Endothelial cell of umbilical vein (primary cell): ENCODE results near the gene OPA1.

ENCODE experiments used
- EZH2 ChIP-seq: IDR thresholded peaks from 2 replicates; pipeline ENCODE4 v1.6.1; 2012; ENCODE audit warnings: borderline replicate concordance, low read depth, mild to moderate bottlenecking, moderate library complexity, low read length, inconsistent platforms; ENCODE audit not compliant: severe bottlenecking
- FOS ChIP-seq: IDR thresholded peaks from 2 replicates; pipeline ENCODE4 v1.6.1; 2011; ENCODE audit warnings: mild to moderate bottlenecking, low read length, moderate library complexity, borderline replicate concordance; ENCODE audit not compliant: insufficient read depth
- GATA2 ChIP-seq: IDR thresholded peaks from 2 replicates; pipeline ENCODE4 v1.7.0; 2011; ENCODE audit warnings: low read depth, mild to moderate bottlenecking, moderate library complexity, mixed read lengths, low read length; ENCODE audit not compliant: insufficient read length, insufficient read depth
- JUN ChIP-seq: IDR thresholded peaks from 2 replicates; pipeline ENCODE4 v1.6.1; 2011; ENCODE audit warnings: borderline replicate concordance, low read depth; ENCODE audit not compliant: insufficient read length, insufficient read depth
- MYC ChIP-seq: IDR thresholded peaks from one replicate; pipeline ENCODE4 v1.6.1; 2011; ENCODE audit warnings: mild to moderate bottlenecking, low read depth, low read length
- POLR2A ChIP-seq: IDR thresholded peaks from 2 replicates; pipeline ENCODE4 v1.6.1; 2012; ENCODE audit warnings: low read depth, mild to moderate bottlenecking, control low read depth, low read length
- POLR2AphosphoS5 ChIP-seq: IDR thresholded peaks from 2 replicates; pipeline ENCODE4 v1.6.1; 2012; ENCODE audit warnings: low read depth, mild to moderate bottlenecking, control low read depth, low read length, moderate library complexity; ENCODE audit not compliant: insufficient read depth
- TF ChIP-seq, protein P1 (sequence below), 2 donors: IDR thresholded peaks; 1 replicate in 1 of 2; 2 replicates in 1 of 2; pipeline ENCODE4 v1.5.1; 2011; ENCODE audit warnings: low read length in 2 of 2, mild to moderate bottlenecking in 2 of 2, moderate library complexity in 2 of 2, control low read depth in 1 of 2, inconsistent platforms in 1 of 2, low read depth in 1 of 2; ENCODE audit not compliant: insufficient read depth in 1 of 2; ENCODE audit errors: extremely low read depth in 1 of 2
- TF ChIP-seq, protein P2 (sequence below): IDR thresholded peaks from 2 replicates; pipeline ENCODE4 v1.6.1; 2011; ENCODE audit not compliant: insufficient read depth, insufficient read length

DNA sequence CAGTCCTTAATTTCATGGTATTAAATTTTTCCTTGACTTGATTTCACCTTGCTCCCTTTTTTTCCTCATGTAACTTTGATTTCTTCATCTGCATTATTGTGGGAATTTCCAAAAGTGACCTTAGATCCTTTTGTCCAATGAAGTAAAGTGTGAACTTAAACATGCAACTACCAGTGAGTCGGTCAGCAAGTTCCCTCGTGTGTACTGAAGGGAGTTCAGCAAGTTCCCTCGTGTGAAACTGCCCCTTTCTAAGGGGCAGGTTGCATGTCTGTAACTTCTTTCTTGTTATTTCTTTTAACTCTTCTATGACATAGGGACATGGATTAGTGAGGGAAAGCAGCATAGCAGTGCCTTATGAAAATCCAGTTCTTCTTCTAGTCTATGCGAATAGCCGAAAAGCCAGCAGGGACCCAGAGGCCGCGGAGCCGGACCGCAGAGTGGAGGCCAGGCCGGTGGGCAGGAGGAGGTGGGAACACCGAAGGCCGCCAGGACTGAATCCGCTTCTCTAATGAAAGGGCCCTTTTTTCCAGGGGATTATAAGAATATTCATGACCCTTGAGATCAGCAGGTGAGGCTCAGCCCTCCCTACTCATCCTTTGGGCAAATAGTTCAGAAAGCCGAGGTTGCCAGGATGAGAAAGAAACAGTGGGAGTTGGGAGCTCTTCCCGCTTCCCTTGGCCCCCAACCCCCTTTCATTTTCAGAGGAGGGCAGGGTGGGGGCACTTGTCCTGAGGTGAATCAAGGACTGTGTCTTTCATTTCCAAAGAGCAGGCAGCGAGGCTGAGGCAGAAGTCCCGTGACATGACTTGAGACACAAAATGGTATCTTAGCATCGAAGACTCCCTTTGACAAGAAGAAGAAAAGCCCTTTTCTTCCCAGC, 117.5 kb downstream of the OPA1 start:
- TF ChIP-seq MYC (no peak), EZH2 (no peak), POLR2AphosphoS5 (no peak), JUN (no peak), FOS (no peak), POLR2A (no peak), GATA2 (no peak)
- TF ChIP-seq, protein P1, sequence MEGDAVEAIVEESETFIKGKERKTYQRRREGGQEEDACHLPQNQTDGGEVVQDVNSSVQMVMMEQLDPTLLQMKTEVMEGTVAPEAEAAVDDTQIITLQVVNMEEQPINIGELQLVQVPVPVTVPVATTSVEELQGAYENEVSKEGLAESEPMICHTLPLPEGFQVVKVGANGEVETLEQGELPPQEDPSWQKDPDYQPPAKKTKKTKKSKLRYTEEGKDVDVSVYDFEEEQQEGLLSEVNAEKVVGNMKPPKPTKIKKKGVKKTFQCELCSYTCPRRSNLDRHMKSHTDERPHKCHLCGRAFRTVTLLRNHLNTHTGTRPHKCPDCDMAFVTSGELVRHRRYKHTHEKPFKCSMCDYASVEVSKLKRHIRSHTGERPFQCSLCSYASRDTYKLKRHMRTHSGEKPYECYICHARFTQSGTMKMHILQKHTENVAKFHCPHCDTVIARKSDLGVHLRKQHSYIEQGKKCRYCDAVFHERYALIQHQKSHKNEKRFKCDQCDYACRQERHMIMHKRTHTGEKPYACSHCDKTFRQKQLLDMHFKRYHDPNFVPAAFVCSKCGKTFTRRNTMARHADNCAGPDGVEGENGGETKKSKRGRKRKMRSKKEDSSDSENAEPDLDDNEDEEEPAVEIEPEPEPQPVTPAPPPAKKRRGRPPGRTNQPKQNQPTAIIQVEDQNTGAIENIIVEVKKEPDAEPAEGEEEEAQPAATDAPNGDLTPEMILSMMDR (IDR thresholded peaks at IDR 0.05; ENCODE audit: extremely low read depth in 1 of 2, insufficient read depth in 1 of 2, low read depth in 1 of 2, low read length in 2 of 2), result no peak
- TF ChIP-seq, protein P2, sequence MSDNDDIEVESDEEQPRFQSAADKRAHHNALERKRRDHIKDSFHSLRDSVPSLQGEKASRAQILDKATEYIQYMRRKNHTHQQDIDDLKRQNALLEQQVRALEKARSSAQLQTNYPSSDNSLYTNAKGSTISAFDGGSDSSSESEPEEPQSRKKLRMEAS, result no peak
